Measurements from ENCODE around the gene PEX6.

PEX6 gene

DNA sequence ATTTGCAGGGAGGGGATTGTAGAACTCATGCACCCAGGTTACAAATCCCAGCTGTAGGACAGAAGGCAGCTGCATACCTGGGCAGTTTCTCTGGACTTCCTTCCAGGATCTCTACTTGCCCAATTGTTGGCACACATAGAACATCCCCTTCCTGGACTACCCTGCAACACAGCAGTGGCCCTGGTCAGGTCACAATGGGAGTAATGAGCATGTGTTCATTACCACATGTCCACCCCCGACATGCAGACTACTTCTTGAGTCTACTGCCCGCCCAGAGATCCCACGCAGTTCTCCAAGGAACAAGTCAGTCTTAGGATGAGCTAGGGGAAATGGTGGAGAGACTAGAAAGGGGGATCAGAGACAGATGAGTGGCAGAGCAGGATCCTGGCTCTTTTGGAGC is 5.1 kb downstream of the PEX6 start:
- H3K27ac ChIP-seq: no peak overlapping the region
- no peak overlapping the region for H3K4me3 ChIP-seq
- DNase-seq (ENCODE audit: low spot score): no peak
- TF ChIP-seq, protein P1, sequence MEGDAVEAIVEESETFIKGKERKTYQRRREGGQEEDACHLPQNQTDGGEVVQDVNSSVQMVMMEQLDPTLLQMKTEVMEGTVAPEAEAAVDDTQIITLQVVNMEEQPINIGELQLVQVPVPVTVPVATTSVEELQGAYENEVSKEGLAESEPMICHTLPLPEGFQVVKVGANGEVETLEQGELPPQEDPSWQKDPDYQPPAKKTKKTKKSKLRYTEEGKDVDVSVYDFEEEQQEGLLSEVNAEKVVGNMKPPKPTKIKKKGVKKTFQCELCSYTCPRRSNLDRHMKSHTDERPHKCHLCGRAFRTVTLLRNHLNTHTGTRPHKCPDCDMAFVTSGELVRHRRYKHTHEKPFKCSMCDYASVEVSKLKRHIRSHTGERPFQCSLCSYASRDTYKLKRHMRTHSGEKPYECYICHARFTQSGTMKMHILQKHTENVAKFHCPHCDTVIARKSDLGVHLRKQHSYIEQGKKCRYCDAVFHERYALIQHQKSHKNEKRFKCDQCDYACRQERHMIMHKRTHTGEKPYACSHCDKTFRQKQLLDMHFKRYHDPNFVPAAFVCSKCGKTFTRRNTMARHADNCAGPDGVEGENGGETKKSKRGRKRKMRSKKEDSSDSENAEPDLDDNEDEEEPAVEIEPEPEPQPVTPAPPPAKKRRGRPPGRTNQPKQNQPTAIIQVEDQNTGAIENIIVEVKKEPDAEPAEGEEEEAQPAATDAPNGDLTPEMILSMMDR (IDR thresholded peaks at IDR 0.05): no peak

DNA sequence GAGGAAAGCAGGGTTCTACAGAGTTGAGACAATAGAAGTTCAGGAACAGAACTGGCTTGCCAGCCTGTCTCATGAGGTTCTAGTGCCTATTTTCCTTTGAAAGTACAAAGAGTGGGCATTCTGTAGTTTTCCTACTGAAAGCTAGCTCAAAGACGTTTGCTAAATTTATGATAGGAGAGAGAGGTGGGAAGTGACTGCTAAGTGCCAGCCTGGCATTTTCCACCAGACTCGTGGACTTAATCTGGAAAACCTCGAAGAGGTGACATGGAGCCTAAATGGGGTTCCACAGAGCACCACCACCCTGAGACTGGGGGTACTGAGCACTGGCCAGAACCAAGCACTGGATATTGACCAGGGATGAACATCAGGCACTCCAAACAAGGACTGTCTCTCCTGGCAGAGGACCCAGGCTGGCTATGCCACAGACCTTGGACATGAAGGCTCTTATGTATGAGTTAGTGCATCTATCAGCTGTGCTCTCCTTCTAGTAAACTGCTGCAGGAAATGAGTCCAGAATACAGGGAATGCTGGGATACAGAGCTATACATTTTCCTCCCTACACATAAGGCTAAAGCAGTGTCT is 7.1 kb downstream of the PEX6 start:
- H3K27ac ChIP-seq: no peak overlapping the region
- H3K4me3 ChIP-seq: no peak overlapping the region
- DNase-seq (ENCODE audit: low spot score): no peak
- TF ChIP-seq, protein P1 (IDR thresholded peaks at IDR 0.05): no peak

DNA sequence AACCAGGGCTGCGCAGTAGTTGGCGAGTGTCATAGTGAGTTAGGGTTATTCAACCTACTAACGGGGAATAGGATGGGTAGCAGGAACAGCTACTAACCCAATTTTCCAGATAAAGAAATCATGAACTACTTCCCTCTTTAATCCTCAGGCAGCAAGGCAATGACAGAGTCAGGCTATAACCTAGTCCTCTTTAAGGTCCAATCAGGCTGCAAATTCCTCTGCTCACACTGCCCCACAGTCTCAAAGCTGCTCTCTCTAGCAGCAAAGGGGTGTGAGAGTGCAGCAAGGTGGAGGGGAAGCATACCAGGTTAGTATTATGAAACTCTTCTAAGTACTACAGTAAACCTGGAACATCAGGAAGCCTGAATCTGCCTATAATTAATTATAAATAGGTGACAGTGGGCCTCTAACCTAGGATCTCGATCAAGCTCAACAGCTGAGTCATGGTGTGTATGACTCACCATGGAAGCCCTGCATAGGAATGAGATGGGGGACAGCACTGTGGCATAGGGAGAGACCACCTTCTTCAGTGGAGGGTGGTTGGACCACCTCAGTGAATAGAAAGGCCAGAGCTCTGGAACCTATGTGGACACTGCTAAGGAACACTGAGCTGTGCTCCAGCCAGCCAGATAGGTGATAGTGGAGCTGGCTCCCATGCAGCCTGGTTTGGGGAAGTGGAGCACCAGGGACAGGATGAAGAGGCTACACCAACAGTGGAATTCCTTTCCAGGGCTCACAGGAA is 7.9 kb downstream of the PEX6 start:
- Histone ChIP-seq H3K4me3 (no peak overlapping the region), H3K27ac (no peak overlapping the region)
- DNase-seq (ENCODE audit: low spot score): no peak
- TF ChIP-seq, protein P1 (IDR thresholded peaks at IDR 0.05): no peak

DNA sequence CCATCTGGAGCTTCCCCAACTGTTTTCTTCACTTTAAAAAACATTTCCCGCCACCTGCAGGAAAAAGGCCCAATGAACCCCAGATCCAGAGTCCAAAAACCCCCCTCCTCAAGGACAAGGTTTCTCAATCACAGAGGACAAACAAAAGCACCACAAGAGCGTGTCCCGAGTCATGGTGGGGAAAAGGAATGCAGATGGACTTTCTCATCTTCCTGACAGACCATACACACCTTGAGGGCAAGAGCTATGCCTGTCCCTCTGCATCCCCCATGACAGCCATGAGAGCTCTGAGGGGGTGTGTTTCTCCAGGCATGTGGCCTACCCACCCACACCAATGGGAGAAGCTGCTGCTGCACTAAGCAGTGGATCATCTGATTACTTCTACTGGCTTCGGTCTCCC is 9.0 kb downstream of the PEX6 start:
- no peak overlapping the region for H3K4me3 ChIP-seq
- DNase-seq (ENCODE audit: low spot score): no peak
- no peak overlapping the region for H3K27ac ChIP-seq
- TF ChIP-seq, protein P1 (IDR thresholded peaks at IDR 0.05): no peak

GRCh38 chr6:42969431-42969830 is 9.6 kb downstream of the PEX6 start:
- Histone ChIP-seq H3K4me3 (no peak overlapping the region), H3K27ac (no peak overlapping the region)
- TF ChIP-seq, protein P1 (IDR thresholded peaks at IDR 0.05): no peak
- no peak for DNase-seq (ENCODE audit: low spot score)

DNA sequence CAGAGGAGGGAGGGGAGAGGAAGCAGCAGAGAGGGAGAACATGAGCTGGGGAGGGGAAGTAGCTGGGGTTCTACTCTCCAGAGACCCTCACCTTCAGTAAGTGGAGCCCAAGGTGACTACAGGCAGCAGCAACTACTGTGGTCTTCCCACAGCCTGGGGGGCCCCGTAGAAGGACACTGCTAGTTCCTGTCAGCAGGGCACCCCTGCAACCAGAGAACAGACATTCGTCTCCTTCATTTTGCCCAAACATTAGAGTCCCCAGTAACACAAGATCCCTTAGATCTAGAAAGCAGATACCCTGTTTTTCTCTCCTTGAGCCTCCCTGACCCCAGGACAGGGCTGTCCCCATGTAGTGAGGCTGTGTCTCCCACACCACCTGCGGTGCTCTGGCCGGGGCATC is 10.2 kb downstream of the PEX6 start:
- H3K27ac ChIP-seq: no peak overlapping the region
- no peak overlapping the region for H3K4me3 ChIP-seq
- TF ChIP-seq, protein P1 (IDR thresholded peaks at IDR 0.05): no peak
- no peak for DNase-seq (ENCODE audit: low spot score)

DNA sequence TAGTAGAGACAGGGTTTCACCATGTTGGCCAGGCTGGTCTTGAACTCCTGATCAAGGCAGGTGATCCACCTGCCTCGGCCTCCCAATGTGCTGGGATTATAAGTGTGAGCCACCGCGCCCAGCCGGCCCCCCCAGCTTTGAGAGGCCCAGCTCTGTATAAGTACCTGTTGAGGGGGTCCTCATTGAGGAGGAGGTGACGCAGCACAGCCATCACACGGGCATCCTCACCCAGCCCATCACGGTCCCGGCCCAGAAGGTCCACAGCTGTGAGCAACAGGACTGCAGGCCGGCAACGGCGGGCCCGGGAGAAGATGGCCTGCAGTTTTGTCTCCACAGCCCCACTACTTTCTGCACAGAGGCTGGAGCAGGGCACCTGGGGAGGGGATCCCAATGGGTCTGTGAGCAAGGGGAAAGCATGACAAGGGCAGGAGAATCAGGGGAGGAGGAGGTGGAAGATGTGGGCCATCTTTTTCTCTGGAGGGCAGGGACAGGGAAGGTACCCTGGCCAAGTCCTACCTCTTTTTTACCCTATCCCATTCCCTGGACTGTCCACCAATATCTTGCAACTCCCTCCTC is 10.8 kb downstream of the PEX6 start:
- DNase-seq (ENCODE audit: low spot score): no peak
- TF ChIP-seq, protein P1 (IDR thresholded peaks at IDR 0.05): no peak

More for the DNA sequence above, 10.8 kb downstream of the PEX6 start:
- Histone ChIP-seq H3K4me3 (no peak overlapping the region), H3K27ac (no peak overlapping the region)
